Uterus (tissue), 2 donors: ENCODE measurements around the gene AAR2.

ENCODE experiments used
- POLR2A ChIP-seq, 2 donors: fragments of 450-650 bp; IDR thresholded peaks; one replicate each; pipeline ENCODE4 v1.6.1; 2016; ENCODE audit warnings: antibody characterized with exemption in 2 of 2, mild to moderate bottlenecking in 1 of 2, moderate library complexity in 1 of 2
- TF ChIP-seq, protein P1 (sequence below), 4 experiments: fragments of 200-600 bp in 2 of 4; fragments of 450-650 bp in 2 of 4; sonication (generic) in 2 of 4; IDR thresholded peaks; one replicate each; pipeline ENCODE4 v1.5.1; 2016 to 2019; ENCODE audit warnings: antibody characterized with exemption in 4 of 4, mild to moderate bottlenecking in 2 of 4, moderate library complexity in 1 of 4

GRCh38 chr20:36275441-36276189 is 39.3 kb downstream of the AAR2 start:
- TF ChIP-seq, protein P1, sequence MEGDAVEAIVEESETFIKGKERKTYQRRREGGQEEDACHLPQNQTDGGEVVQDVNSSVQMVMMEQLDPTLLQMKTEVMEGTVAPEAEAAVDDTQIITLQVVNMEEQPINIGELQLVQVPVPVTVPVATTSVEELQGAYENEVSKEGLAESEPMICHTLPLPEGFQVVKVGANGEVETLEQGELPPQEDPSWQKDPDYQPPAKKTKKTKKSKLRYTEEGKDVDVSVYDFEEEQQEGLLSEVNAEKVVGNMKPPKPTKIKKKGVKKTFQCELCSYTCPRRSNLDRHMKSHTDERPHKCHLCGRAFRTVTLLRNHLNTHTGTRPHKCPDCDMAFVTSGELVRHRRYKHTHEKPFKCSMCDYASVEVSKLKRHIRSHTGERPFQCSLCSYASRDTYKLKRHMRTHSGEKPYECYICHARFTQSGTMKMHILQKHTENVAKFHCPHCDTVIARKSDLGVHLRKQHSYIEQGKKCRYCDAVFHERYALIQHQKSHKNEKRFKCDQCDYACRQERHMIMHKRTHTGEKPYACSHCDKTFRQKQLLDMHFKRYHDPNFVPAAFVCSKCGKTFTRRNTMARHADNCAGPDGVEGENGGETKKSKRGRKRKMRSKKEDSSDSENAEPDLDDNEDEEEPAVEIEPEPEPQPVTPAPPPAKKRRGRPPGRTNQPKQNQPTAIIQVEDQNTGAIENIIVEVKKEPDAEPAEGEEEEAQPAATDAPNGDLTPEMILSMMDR (IDR thresholded peaks at IDR 0.05) = no peak
- no peak for TF ChIP-seq POLR2A (IDR thresholded peaks at IDR 0.05)
